Measurements from ENCODE around the gene TRMT61A.
A peak's percentile ranks its signal among the peaks of the same experiment; 100 is the strongest.

TRMT61A gene

DNA sequence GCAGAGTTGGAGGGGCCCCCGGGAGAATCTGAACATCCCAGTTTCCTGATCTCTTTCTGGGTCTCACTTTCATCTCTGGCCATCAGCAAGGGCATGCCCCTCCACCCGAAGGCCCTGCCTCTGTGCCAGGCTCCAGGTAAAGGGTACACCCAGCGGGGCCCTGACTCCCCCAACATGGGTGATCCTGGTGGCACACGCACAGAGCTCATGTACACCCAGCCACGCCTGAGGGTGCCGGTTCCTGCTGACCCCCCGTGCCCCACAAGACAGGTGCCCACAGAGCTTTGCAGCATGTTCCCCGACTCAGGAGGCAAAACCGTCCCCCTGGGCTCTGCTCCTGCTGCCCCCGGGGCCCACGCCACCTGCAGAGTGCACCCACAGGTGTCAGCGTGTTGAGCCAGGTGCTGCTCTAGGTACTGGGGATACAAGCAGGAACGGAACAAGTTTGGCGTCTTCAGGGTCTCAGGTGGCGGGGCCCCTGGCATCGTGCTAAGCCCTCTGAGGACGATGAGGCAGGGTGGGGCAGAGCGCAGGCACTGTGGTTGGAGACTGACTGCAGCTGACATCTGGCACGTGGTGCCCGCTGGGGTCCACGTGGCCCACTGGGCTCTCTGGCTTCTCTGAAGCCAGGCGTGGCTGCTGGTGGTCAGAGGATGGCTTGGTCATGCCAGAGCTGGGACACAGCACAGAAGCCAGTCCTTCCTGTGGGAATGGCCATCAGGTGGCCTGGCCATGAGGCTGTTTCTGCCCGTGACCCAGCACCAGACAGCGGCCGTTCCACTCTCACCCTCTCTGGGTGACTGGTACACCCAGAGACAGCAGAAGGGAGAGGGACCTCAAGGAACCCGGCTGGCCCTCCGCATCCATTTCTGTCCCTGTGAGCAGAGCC lies 19.7 kb downstream of the TRMT61A start:
- no peak for DNase-seq

DNA sequence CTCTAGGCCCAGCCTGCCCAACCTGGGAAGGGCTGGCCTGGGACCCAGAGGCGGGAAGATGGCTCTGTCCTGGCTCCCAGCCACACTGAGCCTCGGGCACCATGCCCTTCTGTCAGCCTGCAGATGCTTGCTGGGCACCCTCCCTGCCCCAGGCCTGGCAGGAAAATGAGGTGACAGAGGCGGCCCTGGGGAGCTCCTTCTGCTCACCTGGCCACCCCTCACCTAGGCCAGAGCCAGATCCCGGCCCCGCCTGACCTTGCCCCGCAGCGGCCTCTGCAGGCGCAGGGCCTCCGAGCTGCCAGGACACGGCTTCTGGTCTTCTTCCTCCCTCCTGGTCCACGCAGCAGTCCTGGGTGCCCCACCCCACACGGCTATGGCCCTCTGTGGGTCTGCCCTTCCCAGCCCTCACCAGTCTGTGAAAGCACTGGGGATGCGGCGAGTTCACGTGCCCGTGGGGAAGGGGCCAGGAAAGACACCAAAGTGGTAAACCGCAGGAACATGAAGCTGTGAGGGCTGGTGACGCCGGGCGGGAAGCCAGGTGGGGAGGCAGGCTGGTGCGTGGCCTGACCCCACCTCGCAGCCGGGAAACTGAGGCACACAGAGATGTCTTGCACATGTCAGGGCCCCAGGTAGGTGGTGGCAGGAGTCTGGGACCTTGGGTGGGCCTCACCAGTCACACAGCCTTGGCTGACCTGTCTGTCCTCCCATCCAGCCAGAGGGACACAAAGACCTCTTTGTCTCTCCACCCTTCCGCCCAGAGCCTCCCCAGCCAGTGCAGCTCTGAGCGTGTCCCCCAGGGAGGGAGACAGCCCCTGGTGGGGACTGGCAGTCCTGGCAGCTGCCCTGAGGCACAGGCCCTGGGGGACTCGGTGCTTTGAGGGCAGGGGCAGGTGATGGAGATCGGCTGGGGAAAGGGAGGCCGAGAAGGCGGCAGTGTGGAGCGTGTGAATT lies 20.6 kb downstream of the TRMT61A start:
- no peak for DNase-seq

DNA sequence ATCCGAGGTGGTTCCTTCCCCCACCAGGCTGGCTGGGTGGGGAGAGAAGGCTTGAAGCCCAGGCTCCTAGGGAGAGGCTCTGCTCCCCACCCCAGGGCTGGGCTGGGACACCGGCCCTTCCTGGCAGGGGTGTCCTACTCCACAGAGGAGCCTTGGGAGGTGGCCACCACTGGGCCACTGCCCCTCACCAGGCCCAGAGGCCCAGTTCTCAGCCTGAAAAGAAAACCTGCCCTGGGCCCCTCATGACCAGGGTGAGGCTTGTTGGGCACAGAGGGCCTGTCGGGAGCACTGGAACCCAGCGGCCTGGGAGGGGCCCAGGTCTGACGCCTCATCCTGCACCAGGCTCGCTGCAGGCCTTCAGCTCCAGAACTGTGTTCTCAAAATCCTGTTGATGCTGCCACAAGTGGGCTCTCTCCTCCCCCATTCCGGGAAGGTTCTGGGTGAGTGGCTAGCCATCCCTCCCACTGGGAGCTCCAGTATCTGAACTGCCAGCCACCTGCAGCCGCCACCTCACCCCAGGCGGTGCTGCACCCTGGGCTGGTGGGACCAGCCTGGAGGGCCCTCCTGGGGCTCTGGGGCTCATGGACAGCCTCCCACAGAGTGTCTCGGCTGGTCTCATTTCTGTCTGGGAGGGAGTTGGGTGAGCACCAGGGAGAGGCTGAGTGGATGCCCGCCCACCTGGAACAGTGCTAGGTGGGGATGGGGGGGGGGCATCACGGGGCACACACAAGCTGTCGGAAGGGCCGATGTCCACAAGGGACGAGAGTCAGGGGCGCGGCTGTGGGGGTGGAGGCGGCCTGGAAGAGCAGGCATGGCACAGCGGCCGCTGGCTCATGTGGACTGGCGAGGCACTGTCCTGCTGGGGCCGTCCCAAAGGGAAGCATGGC lies 21.7 kb downstream of the TRMT61A start:
- DNase-seq: no peak

DNA sequence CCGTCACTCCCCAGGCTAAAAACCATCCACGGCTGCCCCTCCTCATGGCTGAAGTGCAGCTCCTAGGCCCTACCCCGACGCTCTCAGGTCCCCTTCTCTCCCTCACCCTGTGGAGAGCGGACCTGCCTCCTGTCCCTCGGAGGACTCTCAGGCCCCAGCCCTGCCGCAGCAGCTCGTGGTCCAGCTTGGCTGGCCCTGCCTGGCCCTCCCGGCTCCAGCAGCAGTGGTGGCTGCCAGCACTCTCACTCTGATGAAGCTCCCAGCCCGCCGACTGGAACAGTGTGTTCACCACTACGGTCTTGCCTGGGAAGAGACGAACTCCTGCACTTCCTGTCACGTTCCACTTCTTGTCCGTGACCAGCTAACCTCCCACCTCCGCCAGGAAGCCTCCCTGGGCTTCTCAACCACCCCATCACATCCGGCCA lies 22.4 kb downstream of the TRMT61A start:
- DNase-seq: no peak

DNA sequence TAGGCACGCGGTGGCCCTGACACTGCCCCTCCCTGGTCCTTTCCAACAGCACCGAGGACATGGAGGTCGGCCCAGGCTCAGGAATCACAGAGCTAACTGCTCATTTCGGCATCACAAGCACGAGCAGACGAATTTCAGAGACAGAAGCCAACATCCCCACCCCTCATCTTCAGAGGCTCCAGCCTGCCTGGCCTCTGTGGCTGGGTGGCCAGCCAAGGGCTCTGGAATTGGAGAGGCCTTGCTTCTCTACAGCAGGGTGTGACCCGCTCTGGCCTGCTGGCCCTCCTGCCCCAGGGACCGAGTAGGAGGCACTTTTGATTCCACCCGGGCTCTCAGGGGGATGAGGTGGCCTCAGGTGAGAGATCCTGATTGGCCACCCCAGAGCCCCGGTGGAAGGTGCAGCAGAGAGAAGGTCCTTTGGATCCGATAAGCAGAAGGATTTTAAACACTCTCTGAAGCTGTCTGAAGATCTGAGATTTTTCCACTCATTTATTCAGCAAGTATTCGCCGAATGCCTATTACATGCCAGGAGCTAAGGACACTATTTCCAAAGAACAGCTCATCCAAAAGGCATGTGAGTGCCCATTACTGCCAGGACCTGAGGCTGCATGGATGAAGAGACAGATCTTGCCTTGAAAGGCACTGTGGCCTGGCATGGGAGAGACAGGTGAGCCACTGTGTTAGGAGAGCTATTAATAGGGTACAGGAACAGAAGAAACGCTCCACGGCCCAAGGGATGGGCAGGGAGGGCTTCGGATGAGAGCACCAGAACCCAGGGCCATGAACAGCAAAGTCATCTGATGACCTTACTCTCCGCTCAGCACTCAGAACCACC lies 23.2 kb downstream of the TRMT61A start:
- no peak for DNase-seq

DNA sequence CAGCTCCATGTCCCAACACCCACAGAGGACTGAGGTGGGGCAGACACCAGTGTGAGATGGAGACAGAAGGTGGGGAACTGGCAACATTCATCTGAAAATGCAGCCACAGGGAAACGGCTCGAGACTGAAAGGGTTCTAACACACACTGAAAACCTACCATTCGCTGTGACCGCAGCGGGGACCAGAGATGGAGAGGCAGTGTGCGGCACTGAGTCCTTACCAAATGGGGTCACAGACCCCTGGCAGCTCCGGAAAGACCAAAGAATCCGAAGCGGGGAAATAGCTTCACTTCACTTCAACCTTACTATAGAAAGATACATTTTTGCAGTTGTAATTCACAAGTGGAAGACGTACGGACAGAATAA lies 23.8 kb downstream of the TRMT61A start:
- no peak for DNase-seq

DNA sequence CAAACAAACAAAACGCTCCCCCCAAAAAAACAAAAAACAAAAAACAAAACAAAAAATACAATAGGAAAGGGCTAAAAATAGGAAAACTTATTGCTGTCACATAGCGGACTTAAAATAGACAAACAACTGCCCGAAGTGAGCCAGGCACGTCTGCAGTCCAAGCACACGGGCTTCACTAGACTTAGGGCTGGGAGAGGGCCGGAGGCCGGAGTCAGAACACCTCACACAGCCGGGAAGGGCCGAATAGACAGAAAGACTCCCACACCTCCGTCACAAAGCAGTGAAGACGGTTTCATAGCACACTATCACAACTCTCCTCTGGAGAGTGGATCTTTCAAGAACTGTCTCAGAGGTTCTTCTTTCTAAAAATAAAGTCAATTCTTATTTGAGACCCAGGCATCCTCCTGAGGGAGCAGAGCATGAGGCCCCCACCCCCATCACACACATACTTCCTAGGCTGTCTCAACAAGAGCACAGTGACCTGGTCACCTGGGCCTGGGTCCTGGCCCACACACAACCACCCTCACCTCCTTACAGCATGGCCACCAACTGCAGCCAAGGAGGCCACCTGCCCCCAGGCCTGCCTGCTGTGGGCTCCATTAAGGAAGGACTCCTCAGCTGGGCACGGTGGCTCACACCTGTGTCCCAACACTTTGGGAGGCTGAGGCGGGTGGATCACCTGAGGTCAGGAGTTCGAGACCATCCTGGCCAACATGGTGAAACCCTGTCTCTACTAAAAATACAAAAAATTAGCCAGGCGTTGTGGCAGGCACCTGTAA lies 26.8 kb downstream of the TRMT61A start:
- DNase-seq: no peak

DNA sequence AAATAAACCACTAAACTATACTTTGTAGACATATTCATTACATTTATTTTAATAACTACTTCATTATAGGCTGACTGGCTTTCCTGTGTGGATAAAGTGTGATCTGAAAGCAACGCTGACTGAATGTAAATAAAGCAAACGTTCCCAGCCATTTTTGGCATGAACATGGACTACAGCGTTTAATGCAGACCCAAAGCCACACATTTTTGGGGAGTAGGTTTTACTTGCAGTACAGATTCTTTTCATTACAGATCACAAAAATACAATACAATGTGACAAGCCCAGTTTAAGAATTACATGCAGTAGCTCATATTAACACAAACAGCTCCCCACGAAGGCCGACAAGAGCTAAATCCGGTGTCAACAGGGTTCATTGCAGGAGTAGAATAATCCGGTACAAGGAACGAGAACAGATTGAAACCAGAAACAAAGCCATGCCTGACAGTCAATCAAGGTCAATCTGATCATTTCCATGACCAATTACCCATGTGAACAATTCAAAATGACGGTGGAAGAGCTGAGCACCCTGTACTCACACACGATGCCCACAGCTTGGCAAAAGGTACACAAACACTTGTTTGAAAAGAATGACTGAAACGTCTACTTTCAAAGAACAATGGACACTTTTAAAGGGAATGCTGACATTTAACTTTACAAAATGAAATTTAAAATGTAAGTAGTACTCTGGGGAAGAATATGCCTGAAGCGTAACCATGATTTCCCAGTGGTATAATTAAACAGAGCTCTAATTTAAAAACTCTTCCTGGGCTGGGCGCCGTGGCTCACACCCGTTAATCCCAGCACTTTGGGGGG lies 28.2 kb downstream of the TRMT61A start:
- DNase-seq: no peak

DNA sequence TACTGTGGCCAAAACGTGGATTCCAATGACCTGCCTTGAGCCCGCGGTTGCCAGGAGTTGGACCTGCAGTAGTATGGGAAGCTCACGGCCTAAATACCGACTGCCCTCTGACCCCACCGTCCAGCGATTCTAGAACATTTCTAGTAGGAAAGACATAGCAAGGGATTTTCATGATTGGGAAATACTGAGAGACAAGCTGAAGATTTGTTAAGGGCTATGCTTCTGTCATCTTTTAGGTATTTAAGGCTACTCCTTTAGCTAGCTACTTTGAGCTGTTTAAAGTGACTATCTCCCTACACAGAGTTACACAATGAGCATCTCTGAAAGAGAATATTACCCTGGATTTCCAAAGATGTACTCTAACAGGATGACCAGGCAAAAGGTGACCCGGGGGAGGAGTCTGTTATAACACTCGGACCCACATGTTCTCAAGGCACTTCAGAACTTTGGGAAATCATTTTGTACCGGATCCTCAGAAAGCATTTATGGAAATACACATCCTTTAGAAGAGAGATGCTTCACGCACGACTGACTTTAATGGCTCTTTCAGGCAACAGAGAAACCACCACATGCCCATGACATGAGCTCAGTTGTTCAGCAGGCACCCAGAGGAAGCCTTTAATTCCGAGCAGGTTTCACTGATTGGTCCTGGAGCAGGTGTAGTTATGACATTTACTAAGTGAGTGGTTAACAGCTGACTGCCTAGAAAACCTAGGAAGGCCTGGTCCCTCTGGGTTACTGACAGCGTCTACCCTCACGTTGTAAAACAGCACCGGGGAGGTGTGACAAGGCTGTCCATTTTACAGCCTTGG lies 29.3 kb downstream of the TRMT61A start:
- no peak for DNase-seq

DNA sequence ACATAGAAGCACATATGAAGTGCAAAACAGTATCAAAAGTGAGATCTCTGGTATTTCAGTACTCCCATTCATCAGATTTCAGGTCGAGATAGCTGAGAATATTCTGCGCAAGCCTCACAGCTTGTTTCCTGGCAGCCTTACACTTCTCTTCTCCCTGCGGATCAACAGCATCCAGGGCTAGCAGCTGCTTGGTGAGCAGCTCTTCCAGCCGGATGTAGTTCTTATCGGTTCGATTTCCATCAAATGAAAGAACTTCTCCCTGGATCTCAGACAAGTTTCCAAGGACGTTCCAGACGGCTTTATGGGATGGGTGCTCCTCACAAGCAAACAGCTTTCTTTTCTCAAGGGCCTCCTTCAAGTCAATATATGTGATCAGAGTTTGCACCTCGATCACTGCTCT lies 30.8 kb downstream of the TRMT61A start:
- DNase-seq: no peak

DNA sequence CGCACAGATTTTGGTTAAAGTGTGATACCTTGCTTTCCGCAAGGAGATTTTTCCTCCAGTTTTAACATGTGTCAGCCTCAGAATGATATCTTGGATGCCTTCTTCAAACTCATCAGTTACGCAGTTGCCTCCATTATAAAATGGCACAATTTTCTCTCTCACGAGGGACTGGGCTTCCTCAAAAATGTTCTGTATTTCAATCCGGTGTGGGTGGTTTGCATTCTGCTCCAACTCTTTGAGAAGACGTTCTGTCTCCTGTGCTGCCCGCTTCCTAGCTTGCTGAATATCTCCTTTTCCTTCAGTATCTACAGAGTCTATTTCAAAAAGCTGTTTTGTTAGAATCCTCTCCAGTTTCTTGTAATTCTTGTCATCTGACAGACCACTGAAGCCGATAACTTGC lies 31.7 kb downstream of the TRMT61A start:
- DNase-seq: no peak

DNA sequence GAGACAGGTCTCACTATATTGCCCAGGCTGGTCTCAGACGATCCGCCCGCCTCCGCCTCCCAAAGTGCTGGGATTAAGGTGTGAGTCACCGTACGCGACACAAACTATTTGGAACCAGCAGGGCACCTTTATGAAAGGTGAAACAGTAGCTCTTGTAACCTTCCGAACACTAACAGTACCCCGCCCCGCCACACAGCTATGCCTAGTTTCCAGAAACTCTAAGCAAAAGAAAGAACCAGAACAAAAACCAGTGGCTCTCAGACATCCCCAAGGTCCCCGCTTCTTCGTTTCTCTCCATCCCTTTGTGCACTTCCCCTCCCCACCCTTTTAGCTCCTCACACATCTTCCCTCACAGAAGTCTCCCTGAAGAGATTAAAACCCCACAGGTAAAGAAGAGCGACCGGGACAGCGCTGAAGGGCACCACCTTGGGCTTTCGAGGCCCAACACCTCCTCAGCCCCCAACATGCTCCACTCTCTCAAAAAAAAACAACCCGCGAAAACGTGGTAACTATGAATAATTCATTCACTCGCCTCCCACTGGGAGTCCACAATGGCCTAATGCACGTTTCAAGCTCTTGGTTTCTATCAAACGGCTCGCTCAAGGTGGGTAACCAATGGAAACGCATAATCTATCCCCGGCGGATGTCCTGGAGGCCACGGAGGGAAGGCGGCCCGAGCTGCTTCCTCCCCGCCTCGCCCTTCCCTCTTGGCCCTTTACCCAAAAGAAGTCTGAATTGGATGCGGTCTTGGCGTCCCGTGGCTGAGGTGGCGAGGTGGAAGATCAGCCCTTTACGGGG lies 32.6 kb downstream of the TRMT61A start:
- DNase-seq: peak in 1 of 2 experiments; percentile 36

DNA sequence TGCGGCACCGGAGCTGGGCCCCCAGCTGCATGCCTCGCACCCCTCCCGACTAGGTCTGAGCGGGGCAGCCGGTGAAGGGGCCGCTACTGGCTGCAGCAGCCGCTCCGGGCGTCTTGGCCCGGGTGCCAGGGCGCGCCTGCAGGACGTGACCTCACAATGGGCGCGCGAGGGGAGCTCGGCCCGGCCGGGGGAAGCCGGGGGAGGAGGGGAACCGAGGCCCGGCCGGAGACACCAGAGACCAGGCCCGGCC lies 33.1 kb downstream of the TRMT61A start:
- DNase-seq: no peak

DNA sequence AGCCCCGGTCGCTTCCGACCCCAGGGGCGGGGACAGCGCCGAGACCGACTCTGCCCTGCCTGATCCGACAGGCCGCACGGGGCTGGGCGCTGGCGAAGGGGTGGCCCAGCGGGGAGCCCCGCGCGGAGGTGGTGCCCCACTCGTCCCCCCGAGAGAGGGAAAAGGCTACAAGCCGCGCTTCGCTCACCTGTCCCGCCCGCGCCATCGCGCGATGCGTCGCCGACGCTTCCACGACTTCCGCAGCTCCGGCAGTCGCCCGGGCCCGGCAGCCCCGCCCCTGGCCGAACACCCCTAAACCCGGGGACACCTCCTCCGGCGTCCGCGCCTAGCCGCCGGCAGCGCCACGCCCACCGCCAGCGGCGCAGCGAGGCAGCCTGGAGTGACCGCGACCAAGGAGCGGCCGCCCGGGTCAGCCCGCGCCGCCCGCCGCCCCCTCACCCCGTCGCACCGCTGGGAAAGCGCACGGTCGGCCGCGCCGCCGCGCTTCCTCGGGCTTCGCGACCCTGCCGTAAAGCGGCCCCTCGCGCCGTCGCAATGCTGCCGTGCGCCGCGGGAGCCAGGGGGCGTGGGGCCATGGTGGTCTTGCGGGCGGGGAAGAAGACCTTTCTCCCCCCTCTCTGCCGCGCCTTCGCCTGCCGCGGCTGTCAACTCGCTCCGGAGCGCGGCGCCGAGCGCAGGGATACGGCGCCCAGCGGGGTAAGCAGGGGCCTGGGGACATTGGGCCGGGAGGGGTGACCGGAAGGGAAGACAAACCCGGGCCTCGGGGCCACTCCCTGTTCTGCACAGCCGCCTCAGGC lies 33.6 kb downstream of the TRMT61A start, which contains the start of the genes BAG5 and COA8:
TSS of gene BAG5 (minus strand) at position 229 of the 797 bp plus-strand sequence. CDS start 1,493 bp downstream, outside the sequence.
TSS of gene COA8 (plus strand) at position 532 of the 797 bp plus-strand sequence. CDS start at position 574, 42 bp downstream.
- peak; percentile 84 for DNase-seq

DNA sequence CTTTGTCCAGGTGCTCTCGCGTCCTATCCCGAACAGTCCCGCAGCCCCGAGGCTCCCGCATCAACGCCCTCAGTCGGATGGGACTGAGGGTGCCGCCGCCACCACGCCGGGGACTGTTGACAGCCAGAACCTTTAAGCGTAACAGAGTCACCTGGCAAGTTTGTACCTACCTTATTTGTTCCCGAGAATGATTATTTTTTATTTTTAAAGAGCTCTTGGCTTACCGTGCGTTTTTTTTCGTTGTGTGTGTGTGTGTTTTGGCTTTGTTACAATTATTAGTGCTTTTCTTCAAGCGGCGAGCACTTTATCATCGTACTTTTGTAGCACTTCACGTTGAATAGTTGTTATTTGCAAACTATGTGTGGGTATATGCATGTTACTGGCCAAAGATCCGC lies 34.2 kb downstream of the TRMT61A start:
- no peak for DNase-seq

DNA sequence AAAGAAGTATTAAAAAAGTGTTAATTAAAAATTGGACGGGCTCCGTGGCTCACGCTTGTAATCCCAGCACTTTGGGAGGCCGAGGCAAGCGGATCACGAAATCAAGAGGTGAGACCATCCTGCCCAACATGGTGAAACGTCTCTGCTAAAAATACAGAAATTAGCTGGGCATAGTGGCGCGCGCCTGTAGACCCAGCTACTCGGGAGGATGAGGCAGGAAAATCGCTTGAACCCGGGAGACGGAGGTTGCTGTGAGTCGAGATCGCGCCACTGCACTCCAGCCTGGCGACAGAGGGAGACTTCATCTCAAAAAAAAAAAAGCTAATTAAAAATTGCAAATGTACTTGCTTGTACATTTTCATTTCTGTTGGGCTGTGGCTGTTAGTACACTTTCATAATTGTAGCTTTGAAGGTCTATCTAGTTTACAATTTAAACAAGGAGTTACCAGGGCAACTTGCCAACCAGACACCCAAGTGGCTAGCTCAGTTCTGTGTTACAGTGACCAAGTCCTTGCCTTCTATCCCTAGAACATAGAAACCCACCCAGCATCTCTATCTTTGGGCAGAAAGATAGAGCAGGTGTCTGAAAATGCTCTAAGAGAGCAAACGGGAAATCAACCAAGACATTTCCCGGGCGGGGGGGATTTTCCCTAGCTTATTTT lies 35.0 kb downstream of the TRMT61A start:
- DNase-seq: no peak

DNA sequence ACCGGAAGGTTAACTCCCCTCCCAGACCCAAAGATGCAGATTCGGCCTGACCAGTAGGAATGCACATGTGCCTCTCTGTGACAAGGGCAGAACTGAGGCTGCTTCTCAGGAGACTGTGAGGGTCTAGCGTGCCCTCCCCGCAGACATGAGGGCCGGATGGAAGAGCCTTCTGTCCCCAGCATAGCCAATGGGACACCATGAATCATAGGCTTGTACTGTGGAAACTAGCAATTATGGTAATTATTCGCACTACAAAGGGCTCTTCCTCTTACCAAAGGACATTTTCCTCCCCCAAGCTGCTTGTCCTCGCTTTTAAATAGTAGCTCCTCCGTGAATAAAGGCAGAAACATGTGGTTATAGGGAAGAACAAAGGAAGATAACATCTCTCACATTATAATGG lies 40.0 kb downstream of the TRMT61A start:
- DNase-seq: no peak

Measured in stimulated activated CD4-positive, alpha-beta T cell treated with anti-CD3 and anti-CD28 coated beads, Interleukin-4, amount 100 ng/mL, for 4 hours (primary cell).